Mesendoderm (in vitro differentiated cells): ENCODE measurements around the gene SAMD4B.

Experiments
- DNase-seq: peaks from one replicate; pipeline ENCODE4 v3.0.0; 2013
- H2AK5ac ChIP-seq: 2 replicates; pipeline ENCODE4 v1.6.1; 2013; ENCODE audit warnings: low read length, inconsistent platforms
- H2BK120ac ChIP-seq: 2 replicates; pipeline ENCODE4 v1.6.1; 2013; ENCODE audit warnings: low read depth, mild to moderate bottlenecking, low read length, moderate library complexity, mixed read lengths
- H2BK15ac ChIP-seq: replicated peaks from 2 replicates; pipeline ENCODE4 v1.6.1; 2013; ENCODE audit warnings: low read depth, mild to moderate bottlenecking, moderate library complexity
- H2BK5ac ChIP-seq: 2 replicates; pipeline ENCODE4 v1.6.1; 2013; ENCODE audit warnings: low read length, inconsistent platforms
- H3K18ac ChIP-seq: 2 replicates; pipeline ENCODE4 v1.6.1; 2013; ENCODE audit warnings: mild to moderate bottlenecking, low read length, mixed read lengths
- H3K23ac ChIP-seq: one replicate; pipeline ENCODE4 v1.6.1; 2013; ENCODE audit warnings: low read length
- H3K27ac ChIP-seq: 2 replicates; pipeline ENCODE4 v1.5.1; 2013; ENCODE audit warnings: low read depth, mild to moderate bottlenecking, inconsistent platforms, low read length, moderate library complexity
- H3K27me3 ChIP-seq: 2 replicates; pipeline ENCODE4 v1.6.1; 2013; ENCODE audit warnings: low read length, control low read depth, mild to moderate bottlenecking, inconsistent platforms; ENCODE audit not compliant: insufficient read depth, poor library complexity
- H3K36me3 ChIP-seq: 2 replicates; pipeline ENCODE4 v1.6.1; 2013; ENCODE audit warnings: low read length, inconsistent platforms; ENCODE audit not compliant: control insufficient read depth, insufficient read depth
- H3K4ac ChIP-seq: one replicate; pipeline ENCODE4 v1.6.1; 2013; ENCODE audit warnings: low read depth, mild to moderate bottlenecking, low read length, moderate library complexity
- H3K4me1 ChIP-seq: 2 replicates; pipeline ENCODE4 v1.6.1; 2013; ENCODE audit warnings: low read depth, low read length, inconsistent platforms; ENCODE audit not compliant: control insufficient read depth
- H3K4me2 ChIP-seq: 2 replicates; pipeline ENCODE4 v1.6.1; 2013; ENCODE audit warnings: low read length
- H3K4me3 ChIP-seq: 2 replicates; pipeline ENCODE4 v1.5.1; 2013; ENCODE audit warnings: mild to moderate bottlenecking, low read length
- H3K56ac ChIP-seq: one replicate; pipeline ENCODE4 v1.6.1; 2013; ENCODE audit warnings: low read length
- H3K79me1 ChIP-seq: 2 replicates; pipeline ENCODE4 v1.6.1; 2013; ENCODE audit warnings: low read length, inconsistent platforms
- H3K79me2 ChIP-seq: 2 replicates; pipeline ENCODE4 v1.6.1; 2013; ENCODE audit warnings: mild to moderate bottlenecking, low read length; ENCODE audit not compliant: control insufficient read depth, insufficient read depth
- H3K9ac ChIP-seq: 2 replicates; pipeline ENCODE4 v1.6.1; 2013; ENCODE audit warnings: low read length, inconsistent platforms
- H4K5ac ChIP-seq: one replicate; pipeline ENCODE4 v1.6.1; 2013; ENCODE audit warnings: low read length
- H4K8ac ChIP-seq: one replicate; pipeline ENCODE4 v1.6.1; 2013; ENCODE audit warnings: low read depth, mild to moderate bottlenecking, control low read depth, low read length, moderate library complexity
- WGBS: extraction: QIAGEN DNeasy Blood & Tissue Kit; methylation state at CpG from one replicate; pipeline ENCODE4 v1.1.7; 2013; ENCODE audit warnings: low lambda C conversion rate, missing lambda C conversion rate; ENCODE audit not compliant: insufficient coverage; ENCODE audit errors: extremely low coverage; 5-methylcytosine and 5-hydroxymethylcytosine counted together

SAMD4B gene

DNA sequence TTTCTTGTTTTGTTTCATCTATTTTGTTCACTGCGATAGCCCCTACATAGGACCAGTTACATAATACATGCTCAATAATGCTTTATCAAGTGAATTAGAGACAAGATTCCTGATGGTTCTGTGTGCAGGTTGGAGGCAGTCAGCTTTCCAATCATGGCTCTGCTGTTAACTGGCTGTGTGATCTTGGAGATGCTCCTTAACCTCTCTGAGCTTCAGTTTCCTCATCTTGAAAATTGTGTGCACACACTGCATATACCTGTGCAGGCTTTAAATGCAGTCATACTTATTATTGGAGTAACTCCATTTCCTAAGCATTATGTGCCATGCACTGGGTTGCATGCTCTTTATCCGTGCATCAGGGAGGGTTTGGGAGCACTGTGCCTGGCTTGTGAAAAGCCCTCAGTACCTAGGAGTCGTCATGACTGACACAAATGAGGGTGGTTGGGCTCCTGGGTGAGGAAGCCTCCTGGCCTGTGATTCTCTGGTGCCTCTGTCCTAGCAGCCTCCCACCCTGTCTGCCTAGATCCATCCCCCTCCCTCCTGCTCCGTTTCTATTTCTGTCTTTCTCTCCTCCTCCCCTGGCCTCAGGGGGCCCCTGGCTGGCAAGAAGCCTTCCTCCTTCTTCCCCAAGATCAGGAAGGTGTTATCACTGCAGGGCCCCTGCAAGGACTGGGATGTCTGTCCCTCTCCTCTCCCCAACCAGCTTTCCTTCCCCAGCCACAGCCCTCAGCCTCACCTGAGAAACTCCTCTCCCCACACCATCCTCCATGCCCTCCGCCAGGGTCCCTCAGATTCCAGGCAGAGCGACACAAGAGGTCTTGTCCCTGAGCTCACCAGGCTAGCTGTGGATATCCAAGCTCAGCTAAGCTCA, 37.3 kb upstream of the SAMD4B start:
- H3K36me3 ChIP-seq, result no peaks in the 10 kb centered on the region
- H3K79me1 ChIP-seq, result no peaks in the 10 kb centered on the region
- H3K18ac ChIP-seq, result no peak overlapping the region
- H3K4me3 ChIP-seq, result no peak overlapping the region
- no peak overlapping the region for H4K8ac ChIP-seq
- H2BK5ac ChIP-seq, result no peak overlapping the region
- no peak overlapping the region for H3K23ac ChIP-seq
- H3K4me2 ChIP-seq, result no peak overlapping the region
- no peak overlapping the region for H2BK120ac ChIP-seq
- H3K79me2 ChIP-seq, result no peaks in the 10 kb centered on the region
- H3K4ac ChIP-seq, result no peak overlapping the region
- no CpG with 5 or more reads among the region's 6 CpGs for WGBS
- H2AK5ac ChIP-seq, result no peak overlapping the region
- no peak overlapping the region for H3K27ac ChIP-seq
- H3K27me3 ChIP-seq, result no peaks in the 10 kb centered on the region
- H4K5ac ChIP-seq, result no peak overlapping the region
- H2BK15ac ChIP-seq, result no peak overlapping the region
- H3K56ac ChIP-seq, result no peak overlapping the region
- DNase-seq, result peak; percentile 59
- no peak overlapping the region for H3K9ac ChIP-seq
- H3K4me1 ChIP-seq, result peaks cover 1% of the 10 kb centered on the region

DNA sequence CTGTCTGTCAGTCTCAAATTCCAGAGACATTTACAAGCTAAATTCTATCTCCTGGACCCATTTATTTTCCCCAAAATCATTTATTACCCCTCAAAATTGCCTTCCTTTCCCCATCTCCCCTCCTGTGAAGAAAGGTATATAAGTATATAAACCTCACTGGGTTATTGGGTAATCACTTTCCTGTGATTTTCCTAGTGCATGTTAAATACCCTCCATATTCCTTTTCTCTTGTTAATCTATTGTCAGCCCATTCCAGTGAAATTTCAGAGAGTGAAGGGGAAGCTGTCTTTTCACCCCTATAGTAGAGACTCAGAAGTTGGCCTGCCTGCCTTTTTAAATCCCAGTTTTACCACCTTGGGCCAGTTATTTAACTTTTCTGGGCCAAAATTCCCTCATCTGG, 36.1 kb upstream of the SAMD4B start:
- Histone ChIP-seq H3K9ac (no peak overlapping the region), H3K79me1 (no peaks in the 10 kb centered on the region), H4K5ac (no peak overlapping the region), H2AK5ac (no peak overlapping the region), H3K4me2 (no peak overlapping the region), H3K79me2 (no peaks in the 10 kb centered on the region), H3K18ac (no peak overlapping the region), H3K36me3 (no peaks in the 10 kb centered on the region), H2BK5ac (no peak overlapping the region), H2BK15ac (no peak overlapping the region), H3K4me3 (no peak overlapping the region), H4K8ac (no peak overlapping the region), H3K4me1 (peaks cover 1% of the 10 kb centered on the region), H2BK120ac (no peak overlapping the region), H3K56ac (no peak overlapping the region), H3K27me3 (no peaks in the 10 kb centered on the region), H3K23ac (no peak overlapping the region), H3K27ac (no peak overlapping the region), H3K4ac (no peak overlapping the region)
- no peak for DNase-seq

DNA sequence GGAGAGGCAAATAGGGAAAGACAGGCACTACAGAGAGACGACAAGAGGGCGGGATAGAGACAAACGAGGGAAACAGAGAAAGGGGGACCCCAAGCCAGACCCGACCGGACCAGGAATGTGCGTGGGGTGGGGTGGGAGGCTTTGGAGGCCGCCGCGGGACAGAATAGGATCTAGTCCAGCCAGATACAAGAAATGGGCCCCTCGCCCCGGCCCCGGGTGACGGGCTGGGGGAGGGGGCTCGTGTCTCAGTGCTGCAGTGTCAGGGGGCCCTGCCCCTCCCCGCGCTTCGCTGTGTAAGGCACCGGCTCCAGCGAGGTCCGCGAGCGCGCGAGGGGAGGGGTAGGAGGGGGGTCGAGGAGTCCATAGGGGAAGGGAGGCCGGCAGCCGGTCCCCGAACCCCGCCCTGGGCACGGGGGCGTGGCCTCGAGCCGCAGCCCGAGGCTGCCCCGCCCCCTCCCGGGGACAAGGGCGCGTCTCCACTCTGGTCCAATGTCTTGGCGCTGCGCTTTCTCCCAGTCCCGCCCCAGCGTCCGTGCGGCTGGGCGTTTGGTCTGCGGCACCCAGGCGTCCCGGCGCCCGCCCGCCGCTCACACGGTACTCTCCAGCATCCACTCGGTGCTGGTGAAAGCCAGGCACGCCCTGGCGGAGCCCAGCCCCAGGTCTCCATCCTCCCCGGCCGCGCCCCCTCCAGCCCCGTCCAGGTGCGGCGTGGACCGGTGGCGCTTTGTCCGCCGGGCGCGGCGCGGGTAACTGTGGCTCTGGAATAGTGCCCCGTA, 35.0 kb upstream of the SAMD4B start:
- H3K56ac ChIP-seq, result peak overlapping the region; percentile 84
- H4K8ac ChIP-seq, result no peak overlapping the region
- no peak overlapping the region for H2BK15ac ChIP-seq
- no peak overlapping the region for H3K27ac ChIP-seq
- no CpG with 5 or more reads among the region's 71 CpGs for WGBS
- no peaks in the 10 kb centered on the region for H3K36me3 ChIP-seq
- no peak overlapping the region for H3K4ac ChIP-seq
- no peak overlapping the region for H2BK5ac ChIP-seq
- H3K4me1 ChIP-seq, result peaks cover 1% of the 10 kb centered on the region
- H3K9ac ChIP-seq, result peak overlapping the region; percentile 69
- peak; percentile 62 for DNase-seq
- H3K79me1 ChIP-seq, result no peaks in the 10 kb centered on the region
- H3K79me2 ChIP-seq, result no peaks in the 10 kb centered on the region
- H3K4me2 ChIP-seq, result peak overlapping the region; percentile 79
- no peak overlapping the region for H2AK5ac ChIP-seq
- no peak overlapping the region for H3K23ac ChIP-seq
- H3K27me3 ChIP-seq, result no peaks in the 10 kb centered on the region
- H4K5ac ChIP-seq, result no peak overlapping the region
- H2BK120ac ChIP-seq, result no peak overlapping the region
- H3K18ac ChIP-seq, result peak overlapping the region; percentile 11
- peak overlapping the region; percentile 37 for H3K4me3 ChIP-seq

DNA sequence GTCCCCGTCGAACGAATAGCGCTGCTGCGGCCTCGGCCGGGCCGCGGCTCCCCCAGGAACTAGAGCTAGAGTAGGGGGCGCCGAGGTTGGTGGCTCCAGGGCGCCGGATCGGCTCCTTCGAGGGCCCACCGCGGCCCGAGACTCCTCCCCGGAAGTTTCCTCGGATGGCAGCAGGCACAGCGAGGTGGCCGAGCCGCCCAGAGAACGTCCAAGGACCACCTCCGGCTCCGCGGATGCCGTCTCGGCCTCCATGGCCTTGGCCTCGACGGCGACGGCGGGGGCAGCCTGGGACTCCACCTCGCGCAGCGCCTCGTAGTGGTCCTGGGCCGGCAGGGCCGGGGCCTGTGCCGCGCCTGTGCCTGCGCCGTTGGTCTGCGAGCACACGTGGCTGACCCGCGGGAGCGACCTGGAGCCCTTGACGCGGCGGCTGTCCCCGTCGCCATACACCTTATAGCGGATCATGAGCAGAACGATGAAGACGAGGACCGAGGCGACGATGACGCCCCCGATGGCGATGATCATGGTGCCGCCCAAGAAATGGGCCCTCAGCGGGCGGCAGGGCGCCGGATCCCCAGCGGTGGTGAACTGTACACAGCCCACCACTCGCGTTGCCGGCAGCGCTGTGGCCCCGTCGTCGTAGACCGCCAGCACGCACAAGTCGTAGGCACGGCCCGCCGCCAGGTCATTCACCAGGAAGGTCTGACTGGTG, 34.2 kb upstream of the SAMD4B start:
- Histone ChIP-seq H3K27ac (no peak overlapping the region), H3K9ac (peak overlapping the region; percentile 48), H2BK120ac (no peak overlapping the region), H4K5ac (no peak overlapping the region), H3K4me3 (peak overlapping the region; percentile 21), H3K79me1 (no peaks in the 10 kb centered on the region), H3K56ac (peak overlapping the region; percentile 74), H3K79me2 (no peaks in the 10 kb centered on the region), H3K23ac (no peak overlapping the region), H3K27me3 (no peaks in the 10 kb centered on the region), H2BK5ac (no peak overlapping the region), H2BK15ac (no peak overlapping the region), H3K4ac (no peak overlapping the region), H4K8ac (no peak overlapping the region), H3K4me1 (peaks cover 1% of the 10 kb centered on the region), H2AK5ac (no peak overlapping the region), H3K4me2 (peak overlapping the region; percentile 20), H3K36me3 (no peaks in the 10 kb centered on the region), H3K18ac (no peak overlapping the region)
- no CpG with 5 or more reads among the region's 82 CpGs for WGBS
- DNase-seq, result peak; percentile 77

DNA sequence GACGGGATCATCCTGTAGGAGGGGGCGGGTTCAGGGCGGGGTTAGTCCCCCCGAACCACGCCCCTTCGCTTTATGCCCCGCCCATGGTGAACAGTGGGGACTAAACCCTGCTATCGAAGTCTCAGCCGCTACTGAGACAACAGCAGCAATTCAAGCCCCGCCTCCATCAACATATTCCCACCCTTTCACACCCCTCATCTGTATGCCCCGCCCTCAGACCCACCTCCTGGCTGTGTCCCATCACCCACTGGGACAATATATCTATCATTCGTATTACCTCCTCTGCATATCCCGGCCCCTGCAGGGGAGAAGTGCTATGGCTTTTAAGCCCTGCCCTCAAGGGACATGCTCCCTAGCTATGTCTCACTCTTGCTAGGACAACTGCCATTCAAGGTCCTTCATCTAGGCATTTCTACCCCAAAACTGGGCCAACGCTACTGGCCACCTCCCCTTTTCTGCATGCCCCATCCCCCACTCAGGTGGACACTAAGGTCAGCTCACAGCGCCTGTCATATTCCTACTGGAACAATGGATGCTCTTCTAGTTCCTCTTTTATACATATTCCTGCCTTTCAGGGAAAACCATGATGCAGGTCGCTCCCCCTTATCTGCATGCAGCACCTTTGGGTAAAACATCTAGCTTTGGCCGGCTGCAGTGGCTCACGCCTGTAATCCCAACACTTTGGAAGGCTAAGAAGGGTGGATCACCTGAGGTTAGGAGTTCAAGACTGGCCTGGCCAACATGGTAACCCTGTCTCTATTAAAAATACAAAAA, 33.5 kb upstream of the SAMD4B start:
- H3K56ac ChIP-seq, result no peak overlapping the region
- no peak overlapping the region for H4K5ac ChIP-seq
- no peak overlapping the region for H2AK5ac ChIP-seq
- peak; percentile 85 for DNase-seq
- no peak overlapping the region for H2BK15ac ChIP-seq
- H2BK120ac ChIP-seq, result no peak overlapping the region
- H3K23ac ChIP-seq, result no peak overlapping the region
- H3K27me3 ChIP-seq, result no peaks in the 10 kb centered on the region
- H2BK5ac ChIP-seq, result no peak overlapping the region
- H4K8ac ChIP-seq, result no peak overlapping the region
- H3K4ac ChIP-seq, result no peak overlapping the region
- H3K9ac ChIP-seq, result no peak overlapping the region
- no peaks in the 10 kb centered on the region for H3K4me1 ChIP-seq
- no peak overlapping the region for H3K18ac ChIP-seq
- H3K36me3 ChIP-seq, result no peaks in the 10 kb centered on the region
- H3K79me1 ChIP-seq, result no peaks in the 10 kb centered on the region
- H3K4me3 ChIP-seq, result no peak overlapping the region
- no peaks in the 10 kb centered on the region for H3K79me2 ChIP-seq
- H3K27ac ChIP-seq, result no peak overlapping the region
- H3K4me2 ChIP-seq, result no peak overlapping the region
- WGBS, result no CpG with 5 or more reads among the region's 18 CpGs
